Measurements from ENCODE around the gene REELD1.

Gene REELD1

GRCh38 chr4:146186596-146186995 lies 27.7 kb upstream of the REELD1 start:
- no peak for DNase-seq (ENCODE audit: extremely low read depth, insufficient read length)
- TF ChIP-seq, protein P1, sequence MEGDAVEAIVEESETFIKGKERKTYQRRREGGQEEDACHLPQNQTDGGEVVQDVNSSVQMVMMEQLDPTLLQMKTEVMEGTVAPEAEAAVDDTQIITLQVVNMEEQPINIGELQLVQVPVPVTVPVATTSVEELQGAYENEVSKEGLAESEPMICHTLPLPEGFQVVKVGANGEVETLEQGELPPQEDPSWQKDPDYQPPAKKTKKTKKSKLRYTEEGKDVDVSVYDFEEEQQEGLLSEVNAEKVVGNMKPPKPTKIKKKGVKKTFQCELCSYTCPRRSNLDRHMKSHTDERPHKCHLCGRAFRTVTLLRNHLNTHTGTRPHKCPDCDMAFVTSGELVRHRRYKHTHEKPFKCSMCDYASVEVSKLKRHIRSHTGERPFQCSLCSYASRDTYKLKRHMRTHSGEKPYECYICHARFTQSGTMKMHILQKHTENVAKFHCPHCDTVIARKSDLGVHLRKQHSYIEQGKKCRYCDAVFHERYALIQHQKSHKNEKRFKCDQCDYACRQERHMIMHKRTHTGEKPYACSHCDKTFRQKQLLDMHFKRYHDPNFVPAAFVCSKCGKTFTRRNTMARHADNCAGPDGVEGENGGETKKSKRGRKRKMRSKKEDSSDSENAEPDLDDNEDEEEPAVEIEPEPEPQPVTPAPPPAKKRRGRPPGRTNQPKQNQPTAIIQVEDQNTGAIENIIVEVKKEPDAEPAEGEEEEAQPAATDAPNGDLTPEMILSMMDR (IDR thresholded peaks at IDR 0.05; ENCODE audit: insufficient read depth, low read length, poor library complexity, severe bottlenecking), result no peak

GRCh38 chr4:146190456-146190855 lies 23.9 kb upstream of the REELD1 start:
- TF ChIP-seq, protein P1 (IDR thresholded peaks at IDR 0.05; ENCODE audit: insufficient read depth, low read length, poor library complexity, severe bottlenecking), result no peak
- Histone ChIP-seq H3K36me3 (ENCODE audit: control insufficient read depth, insufficient read depth, low read length) (peaks cover 7% of the 10 kb centered on the region), H3K27me3 (replicated peaks; ENCODE audit: control insufficient read depth, insufficient read depth, low read length) (no peaks in the 10 kb centered on the region), H3K4me3 (replicated peaks; ENCODE audit: low read depth, low read length) (no peak overlapping the region)
- no peak for DNase-seq (ENCODE audit: extremely low read depth, insufficient read length)

More at GRCh38 chr4:146186596-146186995, 27.7 kb upstream of the REELD1 start:
- no peaks in the 10 kb centered on the region for H3K27me3 ChIP-seq (replicated peaks; ENCODE audit: control insufficient read depth, insufficient read depth, low read length)
- no peak overlapping the region for H3K4me3 ChIP-seq (replicated peaks; ENCODE audit: low read depth, low read length)
- peaks cover 9% of the 10 kb centered on the region for H3K36me3 ChIP-seq (ENCODE audit: control insufficient read depth, insufficient read depth, low read length)

- peaks cover 7% of the 10 kb centered on the region for H3K36me3 ChIP-seq (ENCODE audit: control insufficient read depth, insufficient read depth, low read length)
- DNase-seq (ENCODE audit: extremely low read depth, insufficient read length), result no peak
Observed at GRCh38 chr4:146191766-146192458, 22.4 kb upstream of the REELD1 start.

DNA sequence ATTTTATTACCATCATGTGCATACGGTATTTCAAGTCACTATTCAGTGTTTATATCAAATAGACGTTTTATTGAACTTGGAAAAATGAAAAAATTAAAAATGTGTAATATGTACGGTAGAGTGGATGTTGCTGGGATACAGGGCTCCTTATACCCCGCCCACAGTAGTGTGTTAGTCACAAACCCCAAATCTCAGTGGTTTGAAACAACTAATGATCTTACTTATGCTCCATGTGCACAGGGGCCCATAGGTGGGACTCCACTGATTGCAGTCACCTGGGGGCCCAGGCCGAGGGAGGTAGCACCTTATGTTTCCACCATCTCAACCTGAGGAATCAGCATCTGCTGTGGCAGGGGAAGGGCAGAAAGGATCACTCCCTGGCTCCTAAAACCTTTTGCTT lies 20.7 kb upstream of the REELD1 start:
- DNase-seq (ENCODE audit: extremely low read depth, insufficient read length), result no peak
- Histone ChIP-seq H3K4me3 (replicated peaks; ENCODE audit: low read depth, low read length) (no peak overlapping the region), H3K27me3 (replicated peaks; ENCODE audit: control insufficient read depth, insufficient read depth, low read length) (no peaks in the 10 kb centered on the region), H3K36me3 (ENCODE audit: control insufficient read depth, insufficient read depth, low read length) (peaks cover 4% of the 10 kb centered on the region)
- TF ChIP-seq, protein P1 (IDR thresholded peaks at IDR 0.05; ENCODE audit: insufficient read depth, low read length, poor library complexity, severe bottlenecking), result no peak

More at GRCh38 chr4:146191766-146192458, 22.4 kb upstream of the REELD1 start:
- Histone ChIP-seq H3K4me3 (replicated peaks; ENCODE audit: low read depth, low read length) (no peak overlapping the region), H3K27me3 (replicated peaks; ENCODE audit: control insufficient read depth, insufficient read depth, low read length) (no peaks in the 10 kb centered on the region)
- TF ChIP-seq, protein P1 (IDR thresholded peaks at IDR 0.05; ENCODE audit: insufficient read depth, low read length, poor library complexity, severe bottlenecking), result no peak

DNA sequence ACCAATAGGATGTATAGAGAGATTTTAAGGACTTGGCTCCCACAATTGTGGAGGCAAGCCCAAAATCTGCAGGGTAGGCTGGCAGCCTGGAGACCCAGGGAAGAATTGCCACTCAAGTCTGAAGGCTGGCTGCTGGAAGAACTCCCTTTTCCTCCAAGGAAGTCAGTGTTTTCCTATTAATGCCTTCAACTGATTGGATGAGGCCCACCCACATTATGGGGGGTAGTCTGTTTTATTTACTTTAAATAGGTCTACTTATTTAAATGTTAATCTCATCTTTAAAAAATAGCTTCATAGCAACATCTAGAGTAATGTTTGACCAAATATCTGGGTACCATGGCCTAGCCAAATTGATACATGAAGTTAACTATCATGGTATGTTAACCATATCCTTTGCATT lies 20.1 kb upstream of the REELD1 start:
- Histone ChIP-seq H3K36me3 (ENCODE audit: control insufficient read depth, insufficient read depth, low read length) (peaks cover 4% of the 10 kb centered on the region), H3K27me3 (replicated peaks; ENCODE audit: control insufficient read depth, insufficient read depth, low read length) (no peaks in the 10 kb centered on the region), H3K4me3 (replicated peaks; ENCODE audit: low read depth, low read length) (no peak overlapping the region)
- TF ChIP-seq, protein P1 (IDR thresholded peaks at IDR 0.05; ENCODE audit: insufficient read depth, low read length, poor library complexity, severe bottlenecking), result no peak
- DNase-seq (ENCODE audit: extremely low read depth, insufficient read length), result no peak

All from GM06990 (cell line).